A549 (cell line): ENCODE data around the gene KRTAP5-7. TPM values are rescaled to one million over a fixed set of nuclear protein-coding genes. Genes with fewer than 3 reads are reported as not detected.

Experiments used
- ATAC-seq, 2 experiments: fragments of 200-7000 bp in 1 of 2; fragments of >200 bp in 1 of 2; cut with Nextera tagmentation in 1 of 2; cut with Tn5 transposase in 1 of 2; 3 replicates each; pipeline versions ENCODE4 v1.8.0 to v1.9.1; 2018 to 2020; ENCODE audit warnings: mild to moderate bottlenecking in 1 of 2, moderate library complexity in 1 of 2
- CTCF ChIA-PET: fragments of 300-600 bp; sonication (Branson Sonifier 250); formaldehyde crosslinking; extraction: SDS; loops from one replicate; lab custom pipeline; 2021; ENCODE audit warnings: antibody characterized with exemption, inconsistent platforms; lab: Yijun Ruan, JAX
- POLR2A ChIA-PET: fragments of 350-600 bp; formaldehyde crosslinking; extraction: SDS; loops from one replicate; lab custom pipeline; 2021; ENCODE audit warnings: antibody characterized with exemption, inconsistent platforms; lab: Yijun Ruan, JAX
- DNase-seq, 2 experiments: peaks; one replicate each; pipeline versions ENCODE4 v3.0.0 to v3.0.0-alpha.2; 2011 to 2016; ENCODE audit warnings: low read depth in 1 of 2, low spot score in 1 of 2
- FAIRE-seq: peaks from 2 replicates; lab custom pipeline; 2011; peaks lifted over from hg19 to GRCh38; lab: Jason Lieb, UNC
- H3K27ac ChIP-seq, 2 experiments: fragments of >200 bp; sonication (Bioruptor Twin); formaldehyde crosslinking; 3 replicates each; pipeline ENCODE4 v1.5.1; 2016 to 2017
- H3K4me1 ChIP-seq: fragments of >200 bp; sonication (Bioruptor Twin); formaldehyde crosslinking; 3 replicates; pipeline ENCODE4 v1.6.1; 2016
- H3K4me2 ChIP-seq: fragments of >200 bp; sonication (Bioruptor Twin); formaldehyde crosslinking; 3 replicates; pipeline ENCODE4 v1.6.1; 2016
- H3K4me3 ChIP-seq: fragments of >200 bp; sonication (Bioruptor Twin); formaldehyde crosslinking; 3 replicates; pipeline ENCODE4 v1.5.1; 2016
- H3K9me3 ChIP-seq: fragments of >200 bp; sonication (Bioruptor Twin); formaldehyde crosslinking; 3 replicates; pipeline ENCODE4 v1.6.1; 2016
- ATOH8 ChIP-seq: fragments of 250-450 bp; sonication (Bioruptor Pico); IDR thresholded peaks from 2 replicates; pipeline ENCODE4 v1.5.0; 2020; ENCODE audit warnings: low read depth, mild to moderate bottlenecking, moderate library complexity
- CBX2 ChIP-seq: fragments of 200-600 bp; sonication (generic); IDR thresholded peaks from 2 replicates; pipeline ENCODE4 v1.6.1; 2016; ENCODE audit warnings: low read depth, mild to moderate bottlenecking, borderline replicate concordance
- CBX8 ChIP-seq: fragments of 200-600 bp; sonication (generic); IDR thresholded peaks from 2 replicates; pipeline ENCODE4 v1.6.1; 2016
- CEBPB ChIP-seq, 2 experiments: fragments of >200 bp in 1 of 2; sonication (Bioruptor Twin) in 1 of 2; formaldehyde crosslinking in 1 of 2; IDR thresholded peaks; 2 replicates each; pipeline ENCODE4 v1.6.1; 2012 to 2016
- CTCF ChIP-seq: fragments of >200 bp; sonication (Bioruptor Twin); formaldehyde crosslinking; IDR thresholded peaks from 3 replicates; pipeline ENCODE4 v1.5.1; 2016
- ESRRA ChIP-seq: fragments of 150-350 bp; IDR thresholded peaks from 2 replicates; pipeline ENCODE4 v1.6.1; 2014; ENCODE audit warnings: mild to moderate bottlenecking, low read length, borderline replicate concordance
- FOSB ChIP-seq: fragments of 250-450 bp; sonication (Bioruptor Pico); IDR thresholded peaks from 2 replicates; pipeline ENCODE4 v1.5.0; 2020; ENCODE audit warnings: mild to moderate bottlenecking, moderate library complexity
- HOXA7 ChIP-seq: fragments of 250-450 bp; sonication (Bioruptor Pico); IDR thresholded peaks from 2 replicates; pipeline ENCODE4 v1.5.0; 2020; ENCODE audit warnings: mild to moderate bottlenecking, moderate library complexity
- HOXB13 ChIP-seq: fragments of 250-450 bp; sonication (Bioruptor Pico); IDR thresholded peaks from 2 replicates; pipeline ENCODE4 v1.5.0; 2020; ENCODE audit warnings: low read depth, mild to moderate bottlenecking, moderate library complexity
- JUNB ChIP-seq: fragments of >200 bp; sonication (Bioruptor Twin); formaldehyde crosslinking; IDR thresholded peaks from 2 replicates; pipeline ENCODE4 v1.6.1; 2016
- KDM1A ChIP-seq: fragments of 200-600 bp; sonication (generic); IDR thresholded peaks from 2 replicates; pipeline ENCODE4 v1.6.1; 2016; ENCODE audit warnings: low read depth, mild to moderate bottlenecking
- KDM5A ChIP-seq: fragments of 200-600 bp; sonication (generic); IDR thresholded peaks from 2 replicates; pipeline ENCODE4 v1.6.1; 2016; ENCODE audit warnings: antibody characterized with exemption, mild to moderate bottlenecking
- MAFK ChIP-seq: fragments of 450-650 bp; IDR thresholded peaks from 2 replicates; pipeline ENCODE4 v1.6.1; 2014; ENCODE audit not compliant: partially characterized antibody
- MAX ChIP-seq: IDR thresholded peaks from 2 replicates; pipeline ENCODE4 v1.6.1; 2012
- MAZ ChIP-seq: fragments of 150-350 bp; IDR thresholded peaks from 2 replicates; pipeline ENCODE4 v1.6.1; 2014; ENCODE audit warnings: antibody characterized with exemption, low read depth, low read length, borderline replicate concordance
- MYC ChIP-seq: IDR thresholded peaks from 2 replicates; pipeline ENCODE4 v1.6.1; 2012; ENCODE audit warnings: mild to moderate bottlenecking, inconsistent platforms, low read length, improper control_type of control experiment, borderline replicate concordance
- NFE2L2 ChIP-seq: fragments of 150-350 bp; conservative IDR thresholded peaks from 2 replicates; pipeline ENCODE4 v1.6.1; 2014; ENCODE audit warnings: low read length
- NR3C1 ChIP-seq: fragments of >200 bp; sonication (Bioruptor Twin); formaldehyde crosslinking; IDR thresholded peaks from 3 replicates; pipeline ENCODE4 v1.6.1; 2017
- PHF8 ChIP-seq: fragments of 200-600 bp; sonication (generic); IDR thresholded peaks from 2 replicates; pipeline ENCODE4 v1.6.1; 2016; ENCODE audit warnings: low read depth, mild to moderate bottlenecking, antibody characterized with exemption, moderate library complexity, borderline replicate concordance
- RAD21 ChIP-seq, 2 experiments: fragments of >200 bp in 1 of 2; sonication (Bioruptor Twin) in 1 of 2; formaldehyde crosslinking in 1 of 2; IDR thresholded peaks in 1 of 2; conservative IDR thresholded peaks in 1 of 2; 2 replicates in 1 of 2; 3 replicates in 1 of 2; pipeline ENCODE4 v1.6.1; 2012 to 2018; ENCODE audit warnings: inconsistent platforms in 1 of 2
- RARB ChIP-seq: fragments of 250-450 bp; sonication (Bioruptor Pico); IDR thresholded peaks from 2 replicates; pipeline ENCODE4 v1.8.0; 2021; ENCODE audit warnings: mild to moderate bottlenecking, moderate library complexity
- RCOR1 ChIP-seq: fragments of 150-350 bp; IDR thresholded peaks from 2 replicates; pipeline ENCODE4 v1.6.1; 2014; ENCODE audit warnings: antibody characterized with exemption, low read length, low read depth
- RFX5 ChIP-seq: fragments of 450-650 bp; IDR thresholded peaks from 2 replicates; pipeline ENCODE4 v1.7.1; 2014; ENCODE audit warnings: antibody characterized with exemption, mild to moderate bottlenecking, moderate library complexity
- USF2 ChIP-seq: fragments of 450-650 bp; IDR thresholded peaks from 2 replicates; pipeline ENCODE4 v1.6.1; 2014; ENCODE audit warnings: antibody characterized with exemption
- ZSCAN20 ChIP-seq: fragments of 250-450 bp; sonication (Bioruptor Pico); IDR thresholded peaks from 2 replicates; pipeline ENCODE4 v1.8.0; 2022; ENCODE audit warnings: mild to moderate bottlenecking, moderate library complexity
- WGBS: methylation state at CpG from one replicate; pipeline ENCODE4 v1.1.6; 2017; ENCODE audit errors: missing lambda C conversion rate; 5-methylcytosine and 5-hydroxymethylcytosine counted together
- polyA plus RNA-seq, 4 experiments: library from polyadenylated mRNA; depleted of rRNA in 3 of 4; stranded (reverse); fragments of >200 nt; fragmentation: RNase III in 1 of 4; extraction: RNeasy Plus Mini Kit Qiagen cat#74134 plus additional on column Dnase treatment in 1 of 4; gene quantifications; 2 replicates in 3 of 4; 3 replicates in 1 of 4; pipeline ENCODE4 v1.2.3, GENCODE V29; 2011 to 2017

The KRTAP5-7 gene
- polyA plus RNA-seq, 2 of the 4 experiments (the other 2 are of a cell fraction) = not detected

- Histone ChIP-seq H3K4me2 (no peak overlapping the region), H3K4me1 (no peaks in the 10 kb centered on the region), H3K4me3 (no peak overlapping the region), H3K27ac (no peak overlapping the region), H3K9me3 (peaks cover 2% of the 10 kb centered on the region; the same call in 1 of the 3 replicates)
- POLR2A ChIA-PET = no interaction called here
- FAIRE-seq (no peak), ATAC-seq (no peak), DNase-seq (no peak)
- TF ChIP-seq MAX (no peak), NR3C1 (no peak), CBX8 (no peak), JUNB (no peak), MAFK (no peak), HOXA7 (no peak), MYC (no peak), CEBPB (IDR thresholded peaks at IDR 0.05) (no peak), USF2 (no peak), CBX2 (no peak), KDM1A (no peak), RARB (CRISPR knock-in tag) (no peak), RAD21 (conservative IDR thresholded peaks at IDR 0.05 in 1 of 2, IDR thresholded peaks at IDR 0.05 in 1 of 2) (no peak), CTCF (no peak), FOSB (CRISPR knock-in tag) (no peak), MAZ (no peak), ATOH8 (CRISPR knock-in tag) (no peak), NFE2L2 (no peak), KDM5A (no peak), HOXB13 (CRISPR knock-in tag) (no peak)
- WGBS = 44% methylated on average over 6 of the region's 6 CpGs
- CTCF ChIA-PET = interaction anchor here (1.4 to 1.5 kb wide), 2 partner anchors 19 to 36 kb away, joined by 5 to 9 read pairs; no protein-coding TSS in a partner anchor
Measured at GRCh38 chr11:71544525-71545214, 17.6 kb downstream of the KRTAP5-7 start.

- Histone ChIP-seq H3K27ac (no peak overlapping the region), H3K9me3 (peaks cover 2% of the 10 kb centered on the region; the same call in 1 of the 3 replicates)
- ATAC-seq (no peak), DNase-seq (no peak)
- TF ChIP-seq CBX2 (no peak), JUNB (no peak), PHF8 (no peak), RFX5 (no peak), RCOR1 (no peak), MAFK (no peak), CTCF (no peak), ESRRA (no peak), ZSCAN20 (CRISPR knock-in tag) (no peak)
- TF ChIP-seq, all 56 proteins: peak for 0
- Histone ChIP-seq H3K4me3 (no peak overlapping the region), H3K4me2 (no peak overlapping the region), H3K4me1 (no peaks in the 10 kb centered on the region)
- FAIRE-seq = no peak
- 72% methylated on average over 12 of the region's 12 CpGs for WGBS
- CTCF ChIA-PET = interaction anchor here (1.2 to 1.5 kb wide), 3 partner anchors 18 to 35 kb away, joined by 3 to 9 read pairs (median 5); no protein-coding TSS in a partner anchor
- POLR2A ChIA-PET = no interaction called here
Measured at GRCh38 chr11:71545405-71545966, 18.4 kb downstream of the KRTAP5-7 start.
